K562 (cell line): ENCODE results near the gene SLC25A1. TPM values are rescaled to one million over a fixed set of nuclear protein-coding genes. Genes with fewer than 3 reads are reported as not detected.

Experiments used
- BDP1 ChIP-seq: IDR thresholded peaks from 3 replicates; pipeline ENCODE4 v1.6.1; 2011; ENCODE audit not compliant: insufficient read length, insufficient read depth
- CREBBP ChIP-seq: IDR thresholded peaks from one replicate; pipeline ENCODE4 v1.6.1; 2012; ENCODE audit warnings: low read depth, mild to moderate bottlenecking, control low read depth, inconsistent platforms, low read length
- DMBX1 ChIP-seq: fragments of 250-450 bp; sonication (Bioruptor Pico); IDR thresholded peaks from 2 replicates; pipeline ENCODE4 v1.8.0; 2022; ENCODE audit warnings: inconsistent platforms, mild to moderate bottlenecking, moderate library complexity, borderline replicate concordance
- DNMT1 ChIP-seq: fragments of 450-650 bp; IDR thresholded peaks from 2 replicates; pipeline ENCODE4 v1.6.1; 2016; ENCODE audit warnings: antibody characterized with exemption, mild to moderate bottlenecking
- ETV5 ChIP-seq: sonication (generic); formaldehyde crosslinking; IDR thresholded peaks from 2 replicates; pipeline ENCODE4 v1.4.0; 2020; ENCODE audit warnings: low read depth, mild to moderate bottlenecking, missing genetic modification reagents
- ETV6 ChIP-seq, 3 experiments: fragments of 150-350 bp in 1 of 3; sonication (generic) in 1 of 3; formaldehyde crosslinking in 1 of 3; IDR thresholded peaks; 2 replicates each; pipeline versions ENCODE4 v1.6.1 to v1.8.0; 2014 to 2022; ENCODE audit warnings: borderline replicate concordance in 2 of 3, low read depth in 2 of 3, antibody characterized with exemption in 1 of 3, low read length in 1 of 3, mild to moderate bottlenecking in 1 of 3, missing genetic modification reagents in 1 of 3
- FIP1L1 ChIP-seq: fragments of 200-400 bp; formaldehyde crosslinking; IDR thresholded peaks from 2 replicates; pipeline ENCODE4 v1.6.1; 2018; ENCODE audit warnings: mild to moderate bottlenecking, low read depth, low read length; ENCODE audit not compliant: poor library complexity, severe bottlenecking
- GTF2A2 ChIP-seq: IDR thresholded peaks from 2 replicates; pipeline ENCODE4 v1.6.1; 2016; ENCODE audit warnings: mild to moderate bottlenecking, missing genetic modification characterization, missing compliant biosample characterization
- HCFC1 ChIP-seq: IDR thresholded peaks from 2 replicates; pipeline ENCODE4 v1.6.1; 2012; ENCODE audit warnings: low read depth, low read length, improper control_type of control experiment
- HDAC1 ChIP-seq, 2 experiments: fragments of 450-650 bp; IDR thresholded peaks; 2 replicates each; pipeline ENCODE4 v1.6.1; 2016 to 2017; ENCODE audit warnings: inconsistent platforms in 1 of 2, mild to moderate bottlenecking in 1 of 2, moderate library complexity in 1 of 2
- IRF2 ChIP-seq: sonication (generic); formaldehyde crosslinking; IDR thresholded peaks from 2 replicates; pipeline ENCODE4 v1.8.1; 2022; ENCODE audit warnings: mild to moderate bottlenecking, missing genetic modification reagents
- MAFF ChIP-seq: IDR thresholded peaks from 2 replicates; pipeline ENCODE4 v1.6.1; 2012; ENCODE audit warnings: low read length, improper control_type of control experiment
- NONO ChIP-seq, 2 experiments: fragments of 200-400 bp in 1 of 2; fragments of 450-650 bp in 1 of 2; formaldehyde crosslinking in 1 of 2; IDR thresholded peaks; 2 replicates each; pipeline ENCODE4 v1.6.1; 2017; ENCODE audit warnings: low read depth in 2 of 2, mild to moderate bottlenecking in 2 of 2, moderate library complexity in 2 of 2, low read length in 1 of 2
- PREB ChIP-seq: sonication (generic); formaldehyde crosslinking; IDR thresholded peaks from 2 replicates; pipeline ENCODE4 v1.8.1; 2023; ENCODE audit warnings: mild to moderate bottlenecking, missing genetic modification reagents
- SRSF3 ChIP-seq: fragments of 200-400 bp; formaldehyde crosslinking; IDR thresholded peaks from 2 replicates; pipeline ENCODE4 v1.6.1; 2016; ENCODE audit warnings: mild to moderate bottlenecking, low read length, moderate library complexity; ENCODE audit not compliant: insufficient read depth
- THAP7 ChIP-seq: fragments of 250-450 bp; sonication (Bioruptor Pico); IDR thresholded peaks from 2 replicates; pipeline ENCODE4 v1.5.0; 2021
- USF1 ChIP-seq: sonication (generic); formaldehyde crosslinking; IDR thresholded peaks from 2 replicates; pipeline ENCODE4 v1.9.0; 2022; ENCODE audit warnings: mild to moderate bottlenecking, missing genetic modification reagents
- ZBTB26 ChIP-seq: fragments of 450-650 bp; formaldehyde crosslinking; IDR thresholded peaks from 2 replicates; pipeline ENCODE4 v1.4.0; 2022; ENCODE audit warnings: missing genetic modification characterization
- ZNF324 ChIP-seq: fragments of 250-450 bp; sonication (Bioruptor Pico); IDR thresholded peaks from 2 replicates; pipeline ENCODE4 v1.4.0; 2020; ENCODE audit warnings: mild to moderate bottlenecking
- ZNF655 ChIP-seq: fragments of 250-450 bp; sonication (Bioruptor Pico); IDR thresholded peaks from 2 replicates; pipeline ENCODE4 v1.5.0; 2021
- ZZZ3 ChIP-seq: fragments of 450-650 bp; IDR thresholded peaks from 2 replicates; pipeline ENCODE4 v1.6.1; 2016; ENCODE audit warnings: antibody characterized with exemption, mild to moderate bottlenecking, moderate library complexity
- polyA plus RNA-seq, 8 experiments: library from polyadenylated mRNA; depleted of rRNA in 4 of 8; stranded (reverse) in 5 of 8; unstranded in 3 of 8; fragments of >200 nt; fragmentation: Nextera tagmentation in 2 of 8; fragmentation: Illumina TruSeq in 1 of 8; extraction: Ambion mirVana in 2 of 8; extraction: Trizol in 1 of 8; gene quantifications; 2 replicates each; pipeline versions ENCODE4 v1.2.1 to v1.2.3, GENCODE V29; 2011 to 2014; ENCODE audit warnings: inconsistent platforms in 1 of 8, missing spikeins in 1 of 8
- total RNA-seq, 7 experiments: library from RNA; depleted of rRNA in 6 of 7; stranded (reverse); fragments of >200 nt in 6 of 7; fragmentation: Illumina TruSeq in 2 of 7; extraction: Trizol in 2 of 7; gene quantifications; 2 replicates each; pipeline versions ENCODE4 v1.2.1 to v1.2.3, GENCODE V29; 2011 to 2021; ENCODE audit warnings: low replicate concordance in 1 of 7

Gene SLC25A1
- total and polyA plus RNA-seq, 9 of the 15 experiments (the other 6 are each of a cell fraction or from before 2014, with no cell fraction given) = 11.0 to 408 (median 110) TPM

- TF ChIP-seq ZBTB26 (no peak), IRF2 (CRISPR knock-in tag) (no peak), ZNF655 (no peak), HDAC1 (IDR thresholded peaks at IDR 0.05) (no peak), CREBBP (no peak), SRSF3 (0 out of 2 replicates have a peak, but pooled peaks have one; percentile 30), ZNF324 (CRISPR knock-in tag) (no peak), ETV6 (IDR thresholded peaks at IDR 0.05; ENCODE audit: borderline replicate concordance in 1 of 2, low read depth in 2 of 2, low read length in 1 of 2) (no peak), ETV6 (CRISPR knock-in tag; IDR thresholded peaks at IDR 0.05; ENCODE audit: borderline replicate concordance) (no peak), FIP1L1 (peak; percentile 39), USF1 (CRISPR knock-in tag) (no peak), MAFF (no peak), PREB (CRISPR knock-in tag) (no peak), DMBX1 (CRISPR knock-in tag) (no peak), DNMT1 (no peak), ZZZ3 (no peak), BDP1 (no peak), GTF2A2 (tag) (no peak), HCFC1 (no peak), THAP7 (CRISPR knock-in tag) (0 out of 2 replicates have a peak, but pooled peaks have one; percentile 56), ETV5 (CRISPR knock-in tag) (no peak), NONO (IDR thresholded peaks at IDR 0.05; ENCODE audit: low read depth in 2 of 2, low read length in 1 of 2) (no peak)
These were observed 29.3 kb downstream of the SLC25A1 start (continued) for GRCh38 chr22:19149047-19149883.
